ENCODE measurements around the gene PRKCB. TPM values are rescaled to one million over a fixed set of nuclear protein-coding genes. Genes with fewer than 3 reads are reported as not detected.

Gene PRKCB
- polyA plus RNA-seq, 1 experiment, result not detected

- ChIA-PET CTCF (interaction anchor here (1.4 kb wide), 1 partner anchor 27 kb away, joined by 3 read pairs; no protein-coding TSS in a partner anchor), POLR2A (no interaction called here)
- no peak for TF ChIP-seq CTCF (IDR thresholded peaks at IDR 0.05; ENCODE audit: insufficient read depth, low read depth, low read length)
- H3K27me3 ChIP-seq (ENCODE audit: control insufficient read depth, insufficient read depth, low read length), result no peaks in the 10 kb centered on the region; the same call in 1 of the 2 replicates
- H3K4me3 ChIP-seq (ENCODE audit: low read depth, low read length), result no peak overlapping the region
- no peaks in the 10 kb centered on the region for H3K36me3 ChIP-seq (ENCODE audit: control insufficient read depth, insufficient read depth, low read length)
- no peak for DNase-seq (ENCODE audit: low read depth)
These were observed 6.3 kb upstream of the PRKCB start for GRCh38 chr16:23829454-23829853.

- DNase-seq (ENCODE audit: low read depth), result no peak
- ChIA-PET CTCF (interaction anchor here (1.4 kb wide), 1 partner anchor 28 kb away, joined by 3 read pairs; no protein-coding TSS in a partner anchor), POLR2A (no interaction called here)
- Histone ChIP-seq H3K36me3 (ENCODE audit: control insufficient read depth, insufficient read depth, low read length) (no peaks in the 10 kb centered on the region), H3K27me3 (ENCODE audit: control insufficient read depth, insufficient read depth, low read length) (peaks cover 2% of the 10 kb centered on the region), H3K4me3 (ENCODE audit: low read depth, low read length) (no peak overlapping the region)
- no peak for TF ChIP-seq CTCF (IDR thresholded peaks at IDR 0.05; ENCODE audit: insufficient read depth, low read depth, low read length)
These were observed 5.5 kb upstream of the PRKCB start for GRCh38 chr16:23830276-23830675.

DNA sequence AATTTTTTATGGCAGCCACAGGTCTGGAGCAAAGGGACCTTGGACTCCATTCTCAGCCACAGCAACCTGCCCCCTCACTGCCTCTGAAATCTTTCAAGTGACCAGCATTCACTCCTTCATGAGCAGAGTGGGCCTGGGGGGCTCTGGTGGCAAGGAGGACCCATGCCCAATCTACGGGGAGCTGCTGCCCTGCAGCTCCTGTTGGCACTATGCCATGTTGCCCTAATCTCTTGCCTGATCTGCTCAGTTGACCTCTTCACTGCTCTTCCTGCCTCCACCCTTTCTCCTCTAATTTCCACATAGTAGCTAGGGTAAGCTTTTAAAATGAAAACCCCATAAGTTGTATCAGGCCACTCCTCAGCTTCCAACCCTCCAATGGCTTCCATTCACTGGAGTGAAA is 2.9 kb upstream of the PRKCB start:
- Histone ChIP-seq H3K27me3 (ENCODE audit: control insufficient read depth, insufficient read depth, low read length) (peaks cover 18% of the 10 kb centered on the region), H3K4me3 (ENCODE audit: low read depth, low read length) (no peak overlapping the region), H3K36me3 (ENCODE audit: control insufficient read depth, insufficient read depth, low read length) (no peaks in the 10 kb centered on the region)
- no peak for DNase-seq (ENCODE audit: low read depth)
- POLR2A ChIA-PET, result no interaction called here
- no peak for TF ChIP-seq CTCF (IDR thresholded peaks at IDR 0.05; ENCODE audit: insufficient read depth, low read depth, low read length)
- CTCF ChIA-PET, result no interaction called here

- H3K27me3 ChIP-seq (ENCODE audit: control insufficient read depth, insufficient read depth, low read length), result peaks cover 21% of the 10 kb centered on the region
- no peak for TF ChIP-seq CTCF (IDR thresholded peaks at IDR 0.05; ENCODE audit: insufficient read depth, low read depth, low read length)
- H3K4me3 ChIP-seq (ENCODE audit: low read depth, low read length), result no peak overlapping the region
- POLR2A ChIA-PET, result no interaction called here
- H3K36me3 ChIP-seq (ENCODE audit: control insufficient read depth, insufficient read depth, low read length), result no peaks in the 10 kb centered on the region
- no peak for DNase-seq (ENCODE audit: low read depth)
- CTCF ChIA-PET, result no interaction called here
These were observed 2.3 kb upstream of the PRKCB start for GRCh38 chr16:23833504-23833903.

DNA sequence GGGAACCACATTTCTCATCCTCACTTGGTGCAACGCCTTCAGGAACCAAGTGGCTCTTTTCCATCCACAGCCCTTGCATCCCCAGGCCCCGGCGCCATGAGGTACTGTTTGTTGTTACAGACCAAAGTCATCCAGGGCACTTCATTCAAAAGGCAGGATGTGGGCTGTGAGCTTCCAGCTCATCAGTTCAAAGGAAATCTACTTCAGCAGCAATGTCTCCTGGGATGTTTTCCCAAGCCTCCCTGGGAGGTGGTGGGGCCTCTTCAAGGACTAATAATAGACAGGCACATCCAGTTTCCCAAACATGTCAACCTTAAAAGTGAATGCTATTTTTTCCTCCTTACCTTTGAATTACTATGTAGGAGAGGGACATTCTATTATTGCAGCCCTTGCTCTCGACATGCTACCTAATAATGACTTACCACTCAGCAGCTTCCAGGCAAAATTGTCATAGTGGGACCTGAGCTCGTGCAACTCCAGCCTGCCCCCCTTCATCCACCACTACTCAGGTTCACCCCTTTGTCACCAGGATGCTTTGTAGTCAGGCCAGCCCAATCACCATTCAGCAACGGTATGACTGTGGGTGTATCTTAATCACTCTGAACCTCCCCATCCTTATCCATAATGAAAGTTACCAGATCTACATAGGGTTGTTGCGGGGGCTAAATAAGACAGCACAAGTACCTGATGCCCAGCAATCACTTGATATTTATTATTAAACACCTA is 1.7 kb upstream of the PRKCB start:
- H3K36me3 ChIP-seq (ENCODE audit: control insufficient read depth, insufficient read depth, low read length), result no peaks in the 10 kb centered on the region
- peaks cover 21% of the 10 kb centered on the region for H3K27me3 ChIP-seq (ENCODE audit: control insufficient read depth, insufficient read depth, low read length)
- CTCF ChIA-PET, result no interaction called here
- POLR2A ChIA-PET, result no interaction called here
- no peak for DNase-seq (ENCODE audit: low read depth)
- H3K4me3 ChIP-seq (ENCODE audit: low read depth, low read length), result no peak overlapping the region
- no peak for TF ChIP-seq CTCF (IDR thresholded peaks at IDR 0.05; ENCODE audit: insufficient read depth, low read depth, low read length)

All from BJ (cell line).